IMR-90 (cell line): Measurements from ENCODE around the gene TOMM20L. TPM values are rescaled to one million over a fixed set of nuclear protein-coding genes. Genes with fewer than 3 reads are reported as not detected.

Experiments
- ATAC-seq: fragments of 200-7000 bp; cut with Tn5 transposase; 2 replicates; pipeline ENCODE4 v1.9.1; 2020; ENCODE audit warnings: low read depth, mild to moderate bottlenecking, moderate library complexity
- BruUV-seq: library from RNA; stranded (reverse); fragments of 400-500 nt; replicated peaks from 2 replicates; lab custom pipeline; 2021; lab: Mats Ljungman, UMichigan
- CTCF ChIA-PET: fragments of 300-600 bp; formaldehyde crosslinking; extraction: SDS; loops from one replicate; lab custom pipeline; 2021; ENCODE audit warnings: antibody characterized with exemption; lab: Yijun Ruan, JAX
- POLR2A ChIA-PET: fragments of 300-600 bp; sonication (Branson Sonifier 250); formaldehyde crosslinking; loops from one replicate; lab custom pipeline; 2022; ENCODE audit warnings: antibody characterized with exemption; ENCODE audit not compliant: unreplicated experiment; lab: Charles Lee
- DNase-seq: peaks from one replicate; pipeline ENCODE4 v3.0.0; 2013
- H2AFZ ChIP-seq: replicated peaks from 2 replicates; pipeline ENCODE3; 2013; ENCODE audit warnings: low read length, mild to moderate bottlenecking; ENCODE audit not compliant: poor library complexity
- H2AK5ac ChIP-seq: 2 replicates; pipeline ENCODE4 v1.6.1; 2013; ENCODE audit warnings: low read depth, low read length, inconsistent platforms
- H2AK9ac ChIP-seq: replicated peaks from 2 replicates; pipeline ENCODE3; 2013; ENCODE audit warnings: mild to moderate bottlenecking, low read depth, low read length, moderate library complexity; ENCODE audit not compliant: poor library complexity
- H2BK120ac ChIP-seq: 2 replicates; pipeline ENCODE4 v1.6.1; 2013; ENCODE audit warnings: low read depth, low read length, inconsistent platforms
- H2BK15ac ChIP-seq: 3 replicates; pipeline ENCODE4 v1.6.1; 2013; ENCODE audit warnings: low read depth, low read length, inconsistent platforms
- H2BK20ac ChIP-seq: 2 replicates; pipeline ENCODE4 v1.6.1; 2013; ENCODE audit warnings: low read depth, mild to moderate bottlenecking, inconsistent platforms, low read length, moderate library complexity
- H2BK5ac ChIP-seq: 2 replicates; pipeline ENCODE4 v1.6.1; 2013; ENCODE audit warnings: mild to moderate bottlenecking, low read depth, low read length, inconsistent platforms; ENCODE audit not compliant: poor library complexity, severe bottlenecking
- H3K14ac ChIP-seq: replicated peaks from 2 replicates; pipeline ENCODE4 v1.6.1; 2013; ENCODE audit warnings: low read depth, low read length, inconsistent platforms
- H3K18ac ChIP-seq: 2 replicates; pipeline ENCODE4 v1.6.1; 2013; ENCODE audit warnings: low read depth, low read length, control low read depth
- H3K23ac ChIP-seq: 2 replicates; pipeline ENCODE4 v1.6.1; 2013; ENCODE audit warnings: low read depth, low read length, inconsistent platforms
- H3K27ac ChIP-seq: 2 replicates; pipeline ENCODE4 v1.5.1; 2013; ENCODE audit warnings: mild to moderate bottlenecking, control low read depth, low read length; ENCODE audit not compliant: insufficient read depth
- H3K27me3 ChIP-seq: 2 replicates; pipeline ENCODE4 v1.6.1; 2013; ENCODE audit warnings: low read length; ENCODE audit not compliant: control insufficient read depth, insufficient read depth
- H3K36me3 ChIP-seq: 2 replicates; pipeline ENCODE4 v1.6.1; 2013; ENCODE audit warnings: low read length, mixed read lengths; ENCODE audit not compliant: control insufficient read depth, insufficient read depth
- H3K4ac ChIP-seq: 2 replicates; pipeline ENCODE4 v1.6.1; 2013; ENCODE audit warnings: low read depth, low read length, inconsistent platforms
- H3K4me1 ChIP-seq: 2 replicates; pipeline ENCODE4 v1.6.1; 2013; ENCODE audit warnings: low read length, mixed read lengths; ENCODE audit not compliant: control insufficient read depth, insufficient read depth
- H3K4me2 ChIP-seq: 2 replicates; pipeline ENCODE4 v1.6.1; 2013; ENCODE audit warnings: low read depth, mild to moderate bottlenecking, control low read depth, low read length, moderate library complexity
- H3K4me3 ChIP-seq: 2 replicates; pipeline ENCODE4 v1.5.1; 2013; ENCODE audit warnings: low read depth, mild to moderate bottlenecking, control low read depth, low read length, moderate library complexity; ENCODE audit not compliant: insufficient read depth
- H3K56ac ChIP-seq: 2 replicates; pipeline ENCODE4 v1.6.1; 2013; ENCODE audit warnings: low read length, inconsistent platforms; ENCODE audit not compliant: insufficient read depth; ENCODE audit errors: extremely low read depth
- H3K79me1 ChIP-seq, 2 experiments: 2 replicates each; pipeline ENCODE4 v1.6.1; 2013; ENCODE audit warnings: low read length in 2 of 2, inconsistent platforms in 1 of 2, low read depth in 1 of 2
- H3K9ac ChIP-seq: 2 replicates; pipeline ENCODE4 v1.6.1; 2013; ENCODE audit warnings: low read depth, low read length, control low read depth
- H3K9me1 ChIP-seq: 2 replicates; pipeline ENCODE4 v1.6.1; 2013; ENCODE audit warnings: low read length, inconsistent platforms; ENCODE audit not compliant: insufficient read depth
- H3K9me3 ChIP-seq: 2 replicates; pipeline ENCODE4 v1.6.1; 2013; ENCODE audit warnings: low read length; ENCODE audit not compliant: control insufficient read depth, insufficient read depth
- H4K20me1 ChIP-seq: 2 replicates; pipeline ENCODE4 v1.6.1; 2013; ENCODE audit warnings: low read length, inconsistent platforms; ENCODE audit not compliant: insufficient read depth
- H4K5ac ChIP-seq: 2 replicates; pipeline ENCODE4 v1.6.1; 2013; ENCODE audit warnings: mild to moderate bottlenecking, low read depth, low read length, control low read depth
- H4K8ac ChIP-seq, 2 experiments: 2 replicates each; pipeline ENCODE4 v1.6.1; 2013; ENCODE audit warnings: low read depth in 2 of 2, low read length in 2 of 2, control low read depth in 1 of 2, inconsistent platforms in 1 of 2
- H4K91ac ChIP-seq: 2 replicates; pipeline ENCODE4 v1.6.1; 2013; ENCODE audit warnings: low read depth, low read length, inconsistent platforms; ENCODE audit not compliant: insufficient read depth
- BHLHE40 ChIP-seq: fragments of 150-350 bp; IDR thresholded peaks from 2 replicates; pipeline ENCODE4 v1.6.1; 2016; ENCODE audit warnings: mild to moderate bottlenecking, low read depth, low read length
- CEBPB ChIP-seq: IDR thresholded peaks from 2 replicates; pipeline ENCODE4 v1.6.1; 2012; ENCODE audit warnings: low read depth, low read length, improper control_type of control experiment
- CHD1 ChIP-seq: IDR thresholded peaks from 2 replicates; pipeline ENCODE4 v1.6.1; 2012; ENCODE audit warnings: low read depth, low read length, improper control_type of control experiment
- FOS ChIP-seq: fragments of 150-350 bp; IDR thresholded peaks from 2 replicates; pipeline ENCODE4 v1.6.1; 2016; ENCODE audit warnings: low read depth, low read length
- MAZ ChIP-seq: IDR thresholded peaks from 2 replicates; pipeline ENCODE4 v1.6.1; 2012; ENCODE audit warnings: low read depth, mild to moderate bottlenecking, low read length, improper control_type of control experiment, moderate library complexity, borderline replicate concordance
- MXI1 ChIP-seq: IDR thresholded peaks from 2 replicates; pipeline ENCODE4 v1.6.1; 2012; ENCODE audit warnings: low read depth, mild to moderate bottlenecking, low read length, moderate library complexity, borderline replicate concordance
- NFE2L2 ChIP-seq: fragments of 150-350 bp; IDR thresholded peaks from 2 replicates; pipeline ENCODE4 v1.6.1; 2016; ENCODE audit warnings: low read depth, mild to moderate bottlenecking, low read length
- POLR2A ChIP-seq: IDR thresholded peaks from 2 replicates; pipeline ENCODE4 v1.6.1; 2012; ENCODE audit warnings: mild to moderate bottlenecking, low read depth, low read length
- RAD21 ChIP-seq: IDR thresholded peaks from 2 replicates; pipeline ENCODE4 v1.6.1; 2012; ENCODE audit warnings: low read length, improper control_type of control experiment
- RCOR1 ChIP-seq: IDR thresholded peaks from 2 replicates; pipeline ENCODE4 v1.6.1; 2012; ENCODE audit warnings: mild to moderate bottlenecking, low read length, improper control_type of control experiment; ENCODE audit not compliant: insufficient replicate concordance
- RFX5 ChIP-seq: IDR thresholded peaks from 2 replicates; pipeline ENCODE4 v1.8.0; 2012; ENCODE audit warnings: low read depth, mild to moderate bottlenecking, low read length, moderate library complexity
- SMC3 ChIP-seq: fragments of 150-350 bp; IDR thresholded peaks from 2 replicates; pipeline ENCODE4 v1.6.1; 2016; ENCODE audit warnings: low read depth, mild to moderate bottlenecking, antibody characterized with exemption, low read length, moderate library complexity
- WGBS, 2 experiments: methylation state at CpG; one replicate each; pipeline versions ENCODE4 v1.1.5 to v1.1.7; 2013; ENCODE audit warnings: missing lambda C conversion rate in 2 of 2; ENCODE audit not compliant: insufficient read length in 1 of 2; ENCODE audit errors: extremely low coverage in 2 of 2; 5-methylcytosine and 5-hydroxymethylcytosine counted together
- dilution Hi-C: fragments of 300-500 bp; cut with HindIII; formaldehyde crosslinking; loops from one replicate; pipeline ENCODE4 v1.14.3; 2018; ENCODE audit warnings: low sequenced_read_pairs; ENCODE audit not compliant: unreplicated experiment
- in situ Hi-C: fragments of 300-500 bp; cut with MboI; formaldehyde crosslinking; loops from 3 replicates; pipeline ENCODE4 v1.14.3; 2019; ENCODE audit warnings: low sequenced_read_pairs, inconsistent platforms, mixed read lengths
- intact Hi-C: fragments of 100-400 bp; cut with micrococcal nuclease; formaldehyde crosslinking; loops from 2 replicates; pipeline ENCODE4 v1.10.0; 2022
- polyA plus RNA-seq, 3 experiments: library from polyadenylated mRNA; depleted of rRNA; stranded (reverse); fragments of >200 nt; gene quantifications; 2 replicates each; pipeline ENCODE4 v1.2.3, GENCODE V29; 2012; ENCODE audit warnings: low replicate concordance in 1 of 3
- total RNA-seq: library from RNA; depleted of rRNA; stranded (reverse); fragments of >200 nt; gene quantifications from 2 replicates; pipeline ENCODE4 v1.2.3, GENCODE V29; 2012
- TF ChIP-seq, protein P1 (sequence below): fragments of 150-350 bp; IDR thresholded peaks from 2 replicates; pipeline ENCODE4 v1.6.1; 2017; ENCODE audit warnings: mild to moderate bottlenecking, antibody characterized with exemption, low read length, low read depth
- TF ChIP-seq, protein P2 (sequence below): conservative IDR thresholded peaks from 2 replicates; pipeline ENCODE4 v1.5.1; 2012; ENCODE audit warnings: mild to moderate bottlenecking, low read depth, low read length, improper control_type of control experiment
- TF ChIP-seq, protein P3 (sequence below): fragments of 150-350 bp; IDR thresholded peaks from 2 replicates; pipeline ENCODE4 v1.6.1; 2016; ENCODE audit warnings: low read depth, mild to moderate bottlenecking, low read length, moderate library complexity, borderline replicate concordance

TOMM20L gene
- total and polyA plus RNA-seq, 2 of the 4 experiments (the other 2 are of a cell fraction): not detected

DNA sequence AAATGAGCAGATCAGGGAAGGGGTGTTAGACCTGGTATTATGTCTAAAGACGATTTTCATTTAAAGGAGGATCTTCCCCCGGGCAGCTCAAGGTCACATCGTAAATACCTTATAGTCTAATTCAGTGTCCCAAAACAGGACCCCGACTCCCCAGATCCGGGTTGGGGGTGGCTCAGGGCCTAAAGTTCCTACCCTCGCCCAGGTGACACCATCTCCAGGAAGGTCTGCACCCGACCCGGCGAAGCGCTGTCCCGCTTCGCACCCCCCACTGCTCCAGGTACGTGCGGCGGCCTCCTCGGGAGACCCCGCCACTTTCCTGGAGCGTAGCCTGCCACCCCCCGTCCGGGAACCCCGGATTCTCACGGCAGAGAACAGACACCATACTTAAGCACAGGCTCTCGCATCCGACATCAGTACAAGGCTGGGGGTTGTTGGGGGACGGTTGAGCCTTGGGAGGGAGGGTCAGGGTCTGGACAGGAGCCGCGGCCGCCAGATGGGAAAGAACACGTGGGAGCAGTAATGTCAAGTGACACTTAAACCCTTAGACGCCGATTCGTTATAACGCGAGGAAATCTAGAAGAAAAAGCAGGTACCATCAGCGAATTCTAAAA, 31.0 kb downstream of the TOMM20L start:
- in situ Hi-C loops: no loop called here
- TSS peak; percentile 63 for BruUV-seq
- peak overlapping the region; percentile 96 for H3K4ac ChIP-seq
- peak overlapping the region; percentile 98 for H3K9ac ChIP-seq
- H2AK5ac ChIP-seq: peak overlapping the region; percentile 2; the same call in 1 of the 2 replicates
- DNase-seq (peak; percentile 65), ATAC-seq (peak; percentile 71)
- no peaks in the 10 kb centered on the region for H3K9me1 ChIP-seq
- H2AFZ ChIP-seq: peak overlapping the region; percentile 95
- peak overlapping the region; percentile 93 for H3K27ac ChIP-seq
- TF ChIP-seq RCOR1: no peak
- no peak for TF ChIP-seq FOS
- no peak for TF ChIP-seq NFE2L2
- no peak for TF ChIP-seq CHD1
- peak; percentile 37; the same call in 1 of the 2 replicates for TF ChIP-seq MAZ
- TF ChIP-seq POLR2A: no peak
- TF ChIP-seq BHLHE40: no peak
- TF ChIP-seq, protein P1, sequence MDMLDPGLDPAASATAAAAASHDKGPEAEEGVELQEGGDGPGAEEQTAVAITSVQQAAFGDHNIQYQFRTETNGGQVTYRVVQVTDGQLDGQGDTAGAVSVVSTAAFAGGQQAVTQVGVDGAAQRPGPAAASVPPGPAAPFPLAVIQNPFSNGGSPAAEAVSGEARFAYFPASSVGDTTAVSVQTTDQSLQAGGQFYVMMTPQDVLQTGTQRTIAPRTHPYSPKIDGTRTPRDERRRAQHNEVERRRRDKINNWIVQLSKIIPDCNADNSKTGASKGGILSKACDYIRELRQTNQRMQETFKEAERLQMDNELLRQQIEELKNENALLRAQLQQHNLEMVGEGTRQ: peak; percentile 82
- TF ChIP-seq SMC3: no peak
- TF ChIP-seq, protein P2, sequence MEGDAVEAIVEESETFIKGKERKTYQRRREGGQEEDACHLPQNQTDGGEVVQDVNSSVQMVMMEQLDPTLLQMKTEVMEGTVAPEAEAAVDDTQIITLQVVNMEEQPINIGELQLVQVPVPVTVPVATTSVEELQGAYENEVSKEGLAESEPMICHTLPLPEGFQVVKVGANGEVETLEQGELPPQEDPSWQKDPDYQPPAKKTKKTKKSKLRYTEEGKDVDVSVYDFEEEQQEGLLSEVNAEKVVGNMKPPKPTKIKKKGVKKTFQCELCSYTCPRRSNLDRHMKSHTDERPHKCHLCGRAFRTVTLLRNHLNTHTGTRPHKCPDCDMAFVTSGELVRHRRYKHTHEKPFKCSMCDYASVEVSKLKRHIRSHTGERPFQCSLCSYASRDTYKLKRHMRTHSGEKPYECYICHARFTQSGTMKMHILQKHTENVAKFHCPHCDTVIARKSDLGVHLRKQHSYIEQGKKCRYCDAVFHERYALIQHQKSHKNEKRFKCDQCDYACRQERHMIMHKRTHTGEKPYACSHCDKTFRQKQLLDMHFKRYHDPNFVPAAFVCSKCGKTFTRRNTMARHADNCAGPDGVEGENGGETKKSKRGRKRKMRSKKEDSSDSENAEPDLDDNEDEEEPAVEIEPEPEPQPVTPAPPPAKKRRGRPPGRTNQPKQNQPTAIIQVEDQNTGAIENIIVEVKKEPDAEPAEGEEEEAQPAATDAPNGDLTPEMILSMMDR: no peak
- TF ChIP-seq MXI1: peak; percentile 98
- TF ChIP-seq, protein P3, sequence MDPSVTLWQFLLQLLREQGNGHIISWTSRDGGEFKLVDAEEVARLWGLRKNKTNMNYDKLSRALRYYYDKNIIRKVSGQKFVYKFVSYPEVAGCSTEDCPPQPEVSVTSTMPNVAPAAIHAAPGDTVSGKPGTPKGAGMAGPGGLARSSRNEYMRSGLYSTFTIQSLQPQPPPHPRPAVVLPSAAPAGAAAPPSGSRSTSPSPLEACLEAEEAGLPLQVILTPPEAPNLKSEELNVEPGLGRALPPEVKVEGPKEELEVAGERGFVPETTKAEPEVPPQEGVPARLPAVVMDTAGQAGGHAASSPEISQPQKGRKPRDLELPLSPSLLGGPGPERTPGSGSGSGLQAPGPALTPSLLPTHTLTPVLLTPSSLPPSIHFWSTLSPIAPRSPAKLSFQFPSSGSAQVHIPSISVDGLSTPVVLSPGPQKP: no peak
- no peak for TF ChIP-seq RFX5
- TF ChIP-seq CEBPB: no peak
- TF ChIP-seq RAD21: no peak
- H3K4me3 ChIP-seq: peak overlapping the region; percentile 92
- H3K27me3 ChIP-seq: no peaks in the 10 kb centered on the region
- peak overlapping the region; percentile 84 for H2AK9ac ChIP-seq
- H3K9me3 ChIP-seq: no peaks in the 10 kb centered on the region
- CTCF ChIA-PET: no interaction called here
- peak overlapping the region; percentile 99 for H3K56ac ChIP-seq
- H4K5ac ChIP-seq: peak overlapping the region; percentile 83
- peak overlapping the region; percentile 97 for H3K14ac ChIP-seq
- H2BK5ac ChIP-seq: peak overlapping the region; percentile 96
- peaks cover 2 to 22% of the 10 kb centered on the region in 2 experiments; a peak in 2 of 4 replicates for H3K79me1 ChIP-seq
- H3K23ac ChIP-seq: peak overlapping the region; percentile 86
- 0 out of 2 replicates have a peak, but pooled peaks cover 2% of the 10 kb centered on the region for H3K36me3 ChIP-seq
- H2BK15ac ChIP-seq: peak overlapping the region; percentile 86
- no peaks in the 10 kb centered on the region for H4K20me1 ChIP-seq
- 0% methylated on average over 1 of the region's 35 CpGs; no CpG with 5 or more reads in 1 of the 2 experiments for WGBS, 2 experiments
- peak overlapping the region; percentile 96 for H2BK20ac ChIP-seq
- H3K18ac ChIP-seq: peak overlapping the region; percentile 88
- dilution Hi-C loops: no loop called here
- H2BK120ac ChIP-seq: peak overlapping the region; percentile 97
- H3K4me1 ChIP-seq: no peaks in the 10 kb centered on the region
- H4K91ac ChIP-seq: peak overlapping the region; percentile 95
- peak overlapping the region; percentile 68 for H3K4me2 ChIP-seq
- H4K8ac ChIP-seq: peak overlapping the region; percentile 90 to 98
- POLR2A ChIA-PET: interaction anchor here (0.6 kb wide), 3 partner anchors 13 to 737 kb away, joined by 3 to 4 read pairs (median 3); no protein-coding TSS in a partner anchor
- intact Hi-C loops: loop anchor here (2.0 kb wide), 1 partner anchor 128 kb away; the partner anchor contains the start of gene ARID4A
